Activated CD8-positive, alpha-beta memory T cell treated with anti-CD3 and anti-CD28 coated beads, Interleukin-2, amount 50 U/mL, for 24 hours (primary cell): ENCODE results near the gene CBFA2T3.
"Not testable (repeated sequence)": the region's sequence is repeated elsewhere in the genome, so short reads cannot be mapped to it uniquely, and the experiment has no call there.

ENCODE experiments used
- DNase-seq: peaks from one replicate; pipeline ENCODE4 v3.0.0-alpha.2; 2020; ENCODE audit errors: extremely low read depth

The CBFA2T3 gene

GRCh38 chr16:88909431-88910210 lies 67.4 kb downstream of the CBFA2T3 start:
- no peak for DNase-seq

- no peak for DNase-seq
Observed at GRCh38 chr16:88908307-88908706, 68.7 kb downstream of the CBFA2T3 start.

DNA sequence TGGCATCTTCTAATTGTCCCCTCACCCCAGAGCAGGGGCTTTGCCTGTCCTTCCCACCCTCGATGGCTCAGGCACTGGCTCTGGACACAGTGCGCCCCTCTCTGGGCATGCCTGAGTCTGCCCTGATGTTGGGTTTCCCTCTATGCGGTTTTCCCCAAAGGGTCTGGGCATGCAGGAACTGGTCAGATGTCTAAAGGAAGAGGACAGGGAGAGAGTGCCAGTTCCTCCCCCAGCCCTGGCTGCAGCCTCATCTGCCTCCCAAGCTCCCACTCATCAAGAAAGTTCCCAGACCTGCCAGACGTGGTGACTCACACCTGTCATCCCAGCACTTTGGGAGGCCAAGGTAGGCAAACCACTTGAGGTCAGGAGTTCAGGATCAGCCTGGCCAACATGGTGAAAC lies 69.2 kb downstream of the CBFA2T3 start:
- no peak for DNase-seq

GRCh38 chr16:88906535-88907105 lies 70.4 kb downstream of the CBFA2T3 start:
- no peak for DNase-seq

- DNase-seq: no peak
Observed at GRCh38 chr16:88906020-88906419, 71.0 kb downstream of the CBFA2T3 start.

- DNase-seq: no peak
Observed at GRCh38 chr16:88905563-88905962, 71.4 kb downstream of the CBFA2T3 start.

- no peak for DNase-seq
Observed at GRCh38 chr16:88904676-88905365, 72.2 kb downstream of the CBFA2T3 start.

GRCh38 chr16:88903267-88903666 lies 73.7 kb downstream of the CBFA2T3 start:
- no peak for DNase-seq

DNA sequence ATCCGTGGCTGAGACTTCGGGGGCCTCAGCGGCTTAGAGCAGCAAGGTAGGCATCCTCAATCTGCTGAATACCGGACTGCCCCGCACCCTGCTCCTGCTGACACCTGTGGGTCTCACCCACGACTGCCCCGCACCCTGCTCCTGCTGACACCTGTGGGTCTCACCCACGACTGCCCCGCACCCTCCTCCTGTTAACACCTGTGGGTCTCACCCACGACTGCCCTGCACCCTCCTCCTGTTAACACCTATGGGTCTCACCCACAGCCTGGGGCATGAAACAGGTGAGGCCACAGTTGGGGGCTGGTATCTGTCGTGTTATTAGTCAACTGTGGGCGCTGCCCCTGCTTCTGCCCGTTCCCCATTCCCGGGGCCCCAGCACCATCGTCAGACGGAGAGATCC lies 74.3 kb downstream of the CBFA2T3 start:
- DNase-seq: no peak

- no peak for DNase-seq
Observed at GRCh38 chr16:88901718-88902337, 75.2 kb downstream of the CBFA2T3 start.

- no peak for DNase-seq
Observed at GRCh38 chr16:88900662-88901052, 76.3 kb downstream of the CBFA2T3 start.

DNA sequence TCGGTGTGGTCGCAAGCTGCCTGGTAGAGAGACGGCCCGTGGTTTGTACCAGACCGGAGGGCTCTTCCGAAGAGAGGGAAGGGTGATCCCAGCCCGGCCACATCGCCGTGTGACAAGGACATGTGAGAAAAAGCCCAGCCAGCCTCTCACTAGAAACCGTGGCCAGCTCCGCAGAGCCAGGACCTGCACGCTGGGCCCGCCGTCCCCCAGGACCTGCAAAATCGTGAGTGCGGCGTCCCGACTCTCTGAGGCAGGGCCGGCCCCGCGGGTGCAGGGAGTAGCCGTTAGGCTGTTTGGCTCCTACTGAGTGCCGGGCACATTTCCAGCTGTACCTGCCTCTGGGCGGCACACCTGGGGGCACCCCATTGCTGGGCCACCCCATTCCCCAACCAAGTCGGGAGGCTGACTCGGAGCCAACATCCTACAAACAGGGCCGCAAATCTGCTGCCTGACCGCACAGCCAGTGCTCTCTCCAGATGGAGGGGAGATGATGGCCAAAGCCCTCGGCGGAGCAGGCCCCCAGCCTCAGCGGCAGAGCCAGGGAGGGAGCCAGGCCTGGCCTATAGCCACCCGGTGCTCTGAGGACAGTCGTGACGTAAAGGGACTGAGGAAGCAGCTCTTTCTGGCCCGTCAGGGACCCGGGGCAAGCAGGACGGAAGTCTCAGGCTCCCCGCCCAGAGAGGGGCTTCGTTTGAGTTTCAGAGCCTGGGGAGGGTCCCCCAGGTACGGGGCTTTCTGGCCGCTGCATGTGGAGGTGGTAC lies 76.9 kb downstream of the CBFA2T3 start:
- DNase-seq: no peak

- DNase-seq: no peak
Observed at GRCh38 chr16:88897696-88898425, 79.1 kb downstream of the CBFA2T3 start.

DNA sequence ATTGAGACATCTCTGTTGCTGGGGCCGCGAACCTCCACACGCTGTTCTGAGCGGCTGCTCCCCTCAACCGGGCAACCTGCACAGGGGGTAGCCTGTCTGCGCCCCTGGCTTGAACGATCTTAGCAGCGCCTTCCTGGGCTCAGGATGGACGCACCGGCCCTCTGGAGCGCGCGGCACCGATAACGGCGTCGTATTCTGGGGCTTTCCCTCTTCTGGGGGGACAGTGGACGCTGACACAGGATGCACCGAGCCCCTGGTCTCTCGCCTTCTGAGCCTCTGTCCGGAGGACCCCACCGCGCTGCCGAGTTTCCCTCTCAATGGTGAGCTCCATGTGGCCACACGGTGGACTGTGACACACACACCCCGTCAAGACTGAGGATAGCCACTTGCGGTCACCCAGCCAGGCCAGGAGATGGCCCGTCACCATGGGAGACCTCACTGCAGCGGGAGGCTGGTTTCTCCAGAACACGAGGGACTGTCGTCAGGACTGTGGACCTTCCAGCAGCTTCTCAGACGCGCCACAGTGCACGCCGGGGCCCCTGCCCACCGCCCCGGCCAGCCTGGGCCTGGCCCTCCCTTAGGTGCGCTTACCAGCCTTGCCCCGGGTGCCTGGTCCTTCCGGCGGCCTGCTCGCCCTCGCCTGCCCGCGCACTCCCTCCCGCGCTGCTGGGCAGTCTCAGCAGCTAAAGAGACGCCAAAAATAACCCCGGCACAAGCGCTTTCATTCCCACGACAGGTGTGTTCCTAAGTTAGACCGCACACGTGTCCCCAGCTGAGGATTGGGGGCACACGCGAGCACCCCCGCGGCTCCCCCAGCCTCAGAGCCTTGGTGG lies 80.6 kb downstream of the CBFA2T3 start:
- DNase-seq: no peak

GRCh38 chr16:88895335-88895734 lies 81.7 kb downstream of the CBFA2T3 start:
- DNase-seq: no peak

DNA sequence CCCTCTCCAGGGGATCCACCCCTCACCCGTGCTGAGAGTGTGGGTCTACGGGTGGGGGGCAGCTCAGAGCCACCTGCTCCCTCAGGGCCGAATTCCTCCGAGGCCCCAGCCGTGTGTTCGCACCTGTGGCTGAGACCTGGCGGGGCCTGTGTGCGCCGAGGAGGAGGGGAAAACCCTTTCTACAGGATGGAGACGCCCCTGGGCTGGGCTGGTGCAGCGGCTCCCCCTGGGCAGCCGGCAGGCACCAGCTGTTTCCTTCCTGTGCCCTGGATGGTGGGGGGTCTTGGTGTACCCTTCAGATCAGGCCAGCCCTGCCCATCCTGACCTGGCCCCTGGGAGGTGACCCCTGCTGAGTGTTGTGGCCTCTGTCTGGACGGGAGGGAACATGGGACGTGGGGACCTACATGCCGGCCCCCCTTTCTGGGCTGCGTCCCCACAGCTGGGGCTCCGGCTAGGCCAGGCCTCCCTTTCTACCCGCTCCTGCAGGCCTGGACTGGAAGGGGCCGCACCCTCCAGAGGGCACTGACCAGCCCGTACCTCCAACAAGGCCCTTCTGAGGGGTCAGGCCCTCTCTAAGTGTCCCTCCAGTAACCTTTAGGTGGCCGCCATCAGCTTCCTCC lies 82.2 kb downstream of the CBFA2T3 start:
- no peak for DNase-seq

- not testable (repeated sequence) for DNase-seq
Observed at GRCh38 chr16:88894266-88894665, 82.7 kb downstream of the CBFA2T3 start.

DNA sequence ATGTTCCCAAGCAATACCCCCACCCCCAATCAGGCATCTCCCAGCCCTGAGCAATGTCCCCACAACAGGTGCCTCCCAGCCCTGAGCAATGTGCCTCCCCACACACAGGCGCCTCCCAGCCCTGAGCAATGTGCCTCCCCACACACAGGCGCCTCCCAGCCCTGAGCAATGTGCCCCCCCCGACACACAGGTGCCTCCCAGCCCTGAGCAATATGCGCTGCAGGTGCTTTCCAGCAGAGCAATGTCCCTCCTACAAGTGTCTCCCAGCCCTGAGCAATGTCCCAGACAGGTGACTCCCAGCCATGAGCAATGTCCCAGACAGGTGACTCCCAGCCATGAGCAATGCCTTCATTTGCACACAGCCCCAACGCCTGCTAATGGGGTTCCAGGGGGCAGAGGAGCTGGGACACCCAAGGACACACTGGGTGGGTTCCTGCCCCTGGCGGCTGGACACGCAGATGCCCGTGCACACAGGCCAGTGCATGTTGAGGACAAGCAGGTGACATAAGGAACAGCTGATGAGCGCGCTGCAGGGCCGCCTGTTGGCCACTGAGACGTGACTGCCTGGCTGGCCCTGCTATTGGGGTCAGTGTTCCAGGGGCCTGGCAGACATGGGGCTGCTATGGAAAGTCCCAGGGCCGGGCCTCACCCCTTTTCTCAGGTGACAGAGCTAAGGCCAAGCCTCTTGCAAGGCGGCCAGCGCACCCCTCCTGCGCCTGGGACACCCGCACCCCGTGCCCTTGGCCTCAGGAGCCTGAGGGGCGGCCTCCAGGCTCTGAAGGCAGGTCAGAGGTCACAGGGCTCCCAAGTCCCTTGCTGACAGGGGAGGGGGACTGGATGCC lies 83.7 kb downstream of the CBFA2T3 start:
- DNase-seq: no peak

GRCh38 chr16:88892065-88892464 lies 84.9 kb downstream of the CBFA2T3 start:
- DNase-seq: no peak
